Ovary (tissue), 3 donors: Measurements from ENCODE around the gene PLEKHM3.
"Not testable (repeated sequence)": the region's sequence is repeated elsewhere in the genome, so short reads cannot be mapped to it uniquely, and the experiment has no call there.

ENCODE experiments used
- CTCF ChIP-seq, 3 donors: fragments of 450-650 bp in 2 of 3; fragments of 200-600 bp in 1 of 3; IDR thresholded peaks; one replicate each; pipeline versions ENCODE4 v1.5.1 to v1.8.0; 2016 to 2022; ENCODE audit warnings: antibody characterized with exemption in 3 of 3, mild to moderate bottlenecking in 1 of 3
- EP300 ChIP-seq: sonication (generic); formaldehyde crosslinking; IDR thresholded peaks from one replicate; pipeline ENCODE4 v1.6.1; 2017; ENCODE audit warnings: antibody characterized with exemption
- POLR2A ChIP-seq: fragments of 450-650 bp; IDR thresholded peaks from one replicate; pipeline ENCODE4 v1.6.1; 2017; ENCODE audit warnings: antibody characterized with exemption, mild to moderate bottlenecking, moderate library complexity
- donor health status: DM: no; HTN: no; CAD: no.

GRCh38 chr2:207811658-207812057, 213.7 kb downstream of the PLEKHM3 start:
- TF ChIP-seq POLR2A; CTCF (IDR thresholded peaks at IDR 0.05); EP300: not testable (repeated sequence)
